PC-9 (cell line): ENCODE measurements around the gene CENPX.

ENCODE experiments used
- EZH2 ChIP-seq: fragments of 200-600 bp; sonication (generic); IDR thresholded peaks from 2 replicates; pipeline ENCODE4 v1.8.0; 2017; ENCODE audit warnings: antibody characterized with exemption, low read depth
- TF ChIP-seq, protein P1 (sequence below): fragments of 200-600 bp; sonication (generic); conservative IDR thresholded peaks from 2 replicates; pipeline ENCODE4 v1.6.1; 2017; ENCODE audit warnings: mixed run types, antibody characterized with exemption, mild to moderate bottlenecking, moderate library complexity

DNA sequence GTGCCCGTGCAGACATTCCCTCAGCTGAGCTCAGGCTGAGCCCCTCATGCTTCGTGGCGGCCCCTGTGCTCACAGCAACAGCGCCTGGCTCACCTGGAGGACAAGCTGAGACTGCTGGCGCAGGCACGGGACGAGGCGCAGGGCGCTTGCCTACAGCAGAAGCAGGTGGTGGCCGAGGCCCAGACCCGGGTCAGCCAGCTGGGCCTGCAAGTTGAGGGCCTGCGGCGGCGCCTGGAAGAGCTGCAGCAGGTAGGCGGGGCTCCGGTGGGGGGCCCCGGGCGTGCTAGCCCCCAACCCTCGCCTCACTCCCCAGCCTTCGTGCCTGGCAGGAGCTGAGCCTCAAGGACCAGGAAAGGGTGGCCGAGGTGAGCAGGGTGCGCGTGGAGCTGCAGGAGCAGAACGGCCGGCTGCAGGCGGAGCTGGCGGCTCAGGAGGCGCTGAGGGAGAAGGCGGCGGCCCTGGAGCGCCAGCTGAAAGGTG is 7.4 kb upstream of the CENPX start:
- TF ChIP-seq, protein P1, sequence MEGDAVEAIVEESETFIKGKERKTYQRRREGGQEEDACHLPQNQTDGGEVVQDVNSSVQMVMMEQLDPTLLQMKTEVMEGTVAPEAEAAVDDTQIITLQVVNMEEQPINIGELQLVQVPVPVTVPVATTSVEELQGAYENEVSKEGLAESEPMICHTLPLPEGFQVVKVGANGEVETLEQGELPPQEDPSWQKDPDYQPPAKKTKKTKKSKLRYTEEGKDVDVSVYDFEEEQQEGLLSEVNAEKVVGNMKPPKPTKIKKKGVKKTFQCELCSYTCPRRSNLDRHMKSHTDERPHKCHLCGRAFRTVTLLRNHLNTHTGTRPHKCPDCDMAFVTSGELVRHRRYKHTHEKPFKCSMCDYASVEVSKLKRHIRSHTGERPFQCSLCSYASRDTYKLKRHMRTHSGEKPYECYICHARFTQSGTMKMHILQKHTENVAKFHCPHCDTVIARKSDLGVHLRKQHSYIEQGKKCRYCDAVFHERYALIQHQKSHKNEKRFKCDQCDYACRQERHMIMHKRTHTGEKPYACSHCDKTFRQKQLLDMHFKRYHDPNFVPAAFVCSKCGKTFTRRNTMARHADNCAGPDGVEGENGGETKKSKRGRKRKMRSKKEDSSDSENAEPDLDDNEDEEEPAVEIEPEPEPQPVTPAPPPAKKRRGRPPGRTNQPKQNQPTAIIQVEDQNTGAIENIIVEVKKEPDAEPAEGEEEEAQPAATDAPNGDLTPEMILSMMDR: no peak
- TF ChIP-seq EZH2: no peak
